BJ (cell line): ENCODE data around the gene FAM53A. TPM values are rescaled to one million over a fixed set of nuclear protein-coding genes. Genes with fewer than 3 reads are reported as not detected.

Experiments
- CTCF ChIA-PET: fragments of 350-600 bp; formaldehyde crosslinking; extraction: SDS; loops from one replicate; lab custom pipeline; 2021; ENCODE audit warnings: antibody characterized with exemption, inconsistent platforms; lab: Yijun Ruan, JAX
- POLR2A ChIA-PET: fragments of 300-600 bp; sonication (Branson Sonifier 250); formaldehyde crosslinking; extraction: SDS; loops from one replicate; lab custom pipeline; 2021; ENCODE audit warnings: antibody characterized with exemption; lab: Charles Lee
- DNase-seq: peaks from one replicate; pipeline ENCODE4 v3.0.0-alpha.2; 2011; ENCODE audit warnings: low read depth
- H3K27me3 ChIP-seq: 2 replicates; pipeline ENCODE4 v1.6.0; 2011; ENCODE audit warnings: low read length; ENCODE audit not compliant: control insufficient read depth, insufficient read depth
- H3K36me3 ChIP-seq: 2 replicates; pipeline ENCODE4 v1.5.1; 2011; ENCODE audit warnings: low read length; ENCODE audit not compliant: control insufficient read depth, insufficient read depth
- H3K4me3 ChIP-seq: 2 replicates; pipeline ENCODE4 v1.5.1; 2011; ENCODE audit warnings: low read depth, mild to moderate bottlenecking, control low read depth, low read length
- polyA plus RNA-seq: library from polyadenylated mRNA; depleted of rRNA; stranded (reverse); fragments of >200 nt; gene quantifications from 2 replicates; pipeline ENCODE4 v1.2.3, GENCODE V29; 2011
- TF ChIP-seq, protein P1 (sequence below): IDR thresholded peaks from 2 replicates; pipeline ENCODE4 v1.5.1; 2011; ENCODE audit warnings: low read depth, mild to moderate bottlenecking, control low read depth, inconsistent platforms, low read length, moderate library complexity; ENCODE audit not compliant: insufficient read depth

The FAM53A gene
- polyA plus RNA-seq, 1 experiment = 3.7 TPM

DNA sequence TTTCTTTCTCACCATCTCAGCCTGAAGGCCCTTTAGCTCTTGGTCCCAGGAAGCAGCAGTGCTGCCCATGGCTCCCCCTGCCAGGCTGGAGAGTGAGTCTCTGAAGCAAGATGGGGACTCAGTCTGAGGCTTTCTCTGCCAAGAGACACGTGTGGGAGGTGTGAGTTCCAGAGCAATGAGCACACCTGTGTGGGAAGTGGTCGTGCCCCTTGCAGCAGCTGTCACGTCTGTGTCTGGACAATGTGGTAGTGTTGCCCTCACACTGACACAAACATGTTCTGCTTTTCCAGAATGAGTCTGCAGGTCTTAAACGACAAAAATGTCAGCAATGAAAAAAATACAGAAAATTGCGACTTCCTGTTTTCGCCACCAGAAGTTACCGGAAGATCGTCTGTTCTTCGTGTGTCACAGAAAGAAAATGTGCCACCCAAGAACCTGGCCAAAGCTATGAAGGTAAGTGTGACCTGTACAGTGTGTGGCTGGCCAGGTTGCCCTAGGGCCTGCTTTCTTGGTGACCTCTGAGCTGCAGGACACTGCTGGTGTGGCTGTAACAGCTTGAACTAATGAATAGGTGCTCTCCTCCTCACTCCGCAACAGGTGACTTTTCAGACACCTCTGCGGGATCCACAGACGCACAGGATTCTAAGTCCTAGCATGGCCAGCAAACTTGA lies 39.2 kb upstream of the FAM53A start:
- POLR2A ChIA-PET = no interaction called here
- no peak overlapping the region for H3K4me3 ChIP-seq
- CTCF ChIA-PET = interaction anchor here (0.9 to 11.5 kb wide), 3 partner anchors 9 to 367 kb away, joined by 3 to 167 read pairs (median 3); no protein-coding TSS in a partner anchor
- DNase-seq = no peak
- no peaks in the 10 kb centered on the region for H3K27me3 ChIP-seq
- TF ChIP-seq, protein P1, sequence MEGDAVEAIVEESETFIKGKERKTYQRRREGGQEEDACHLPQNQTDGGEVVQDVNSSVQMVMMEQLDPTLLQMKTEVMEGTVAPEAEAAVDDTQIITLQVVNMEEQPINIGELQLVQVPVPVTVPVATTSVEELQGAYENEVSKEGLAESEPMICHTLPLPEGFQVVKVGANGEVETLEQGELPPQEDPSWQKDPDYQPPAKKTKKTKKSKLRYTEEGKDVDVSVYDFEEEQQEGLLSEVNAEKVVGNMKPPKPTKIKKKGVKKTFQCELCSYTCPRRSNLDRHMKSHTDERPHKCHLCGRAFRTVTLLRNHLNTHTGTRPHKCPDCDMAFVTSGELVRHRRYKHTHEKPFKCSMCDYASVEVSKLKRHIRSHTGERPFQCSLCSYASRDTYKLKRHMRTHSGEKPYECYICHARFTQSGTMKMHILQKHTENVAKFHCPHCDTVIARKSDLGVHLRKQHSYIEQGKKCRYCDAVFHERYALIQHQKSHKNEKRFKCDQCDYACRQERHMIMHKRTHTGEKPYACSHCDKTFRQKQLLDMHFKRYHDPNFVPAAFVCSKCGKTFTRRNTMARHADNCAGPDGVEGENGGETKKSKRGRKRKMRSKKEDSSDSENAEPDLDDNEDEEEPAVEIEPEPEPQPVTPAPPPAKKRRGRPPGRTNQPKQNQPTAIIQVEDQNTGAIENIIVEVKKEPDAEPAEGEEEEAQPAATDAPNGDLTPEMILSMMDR = no peak
- peaks cover 6% of the 10 kb centered on the region for H3K36me3 ChIP-seq

DNA sequence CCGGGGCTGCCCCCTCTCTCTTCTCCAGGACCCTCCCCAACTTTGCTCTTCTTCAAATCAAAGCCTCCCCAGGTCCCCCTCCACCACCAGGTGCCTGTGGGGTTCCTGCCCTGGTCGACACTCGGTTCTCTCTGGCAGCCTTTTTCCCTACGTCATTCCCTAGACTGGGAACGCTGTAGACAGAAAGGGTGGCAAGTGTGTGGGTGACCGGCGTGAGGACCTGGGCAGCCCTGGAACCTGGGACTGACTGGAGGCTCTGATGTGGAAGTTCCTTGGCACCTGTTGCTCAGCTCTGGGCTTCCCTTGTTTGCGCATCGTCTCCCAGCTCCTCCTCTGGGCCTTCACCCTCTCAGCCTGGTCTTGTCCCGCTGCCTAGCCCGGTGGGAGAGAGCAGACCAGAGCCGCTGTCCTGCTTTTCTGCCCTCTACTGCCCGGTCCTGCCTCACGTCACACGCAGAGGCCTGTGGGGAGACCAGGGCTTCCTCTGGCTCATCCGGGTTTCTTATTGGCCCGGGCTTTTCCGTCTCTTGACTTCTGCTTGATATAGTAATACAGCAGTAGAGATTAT lies 38.5 kb upstream of the FAM53A start:
- TF ChIP-seq, protein P1 = no peak
- Histone ChIP-seq H3K36me3 (peaks cover 8% of the 10 kb centered on the region; the same call in 1 of the 2 replicates), H3K4me3 (peak overlapping the region; percentile 82), H3K27me3 (no peaks in the 10 kb centered on the region)
- ChIA-PET CTCF (interaction anchor here (0.9 to 11.5 kb wide), 3 partner anchors 8 to 366 kb away, joined by 3 to 167 read pairs (median 3); no protein-coding TSS in a partner anchor), POLR2A (no interaction called here)
- DNase-seq = no peak

DNA sequence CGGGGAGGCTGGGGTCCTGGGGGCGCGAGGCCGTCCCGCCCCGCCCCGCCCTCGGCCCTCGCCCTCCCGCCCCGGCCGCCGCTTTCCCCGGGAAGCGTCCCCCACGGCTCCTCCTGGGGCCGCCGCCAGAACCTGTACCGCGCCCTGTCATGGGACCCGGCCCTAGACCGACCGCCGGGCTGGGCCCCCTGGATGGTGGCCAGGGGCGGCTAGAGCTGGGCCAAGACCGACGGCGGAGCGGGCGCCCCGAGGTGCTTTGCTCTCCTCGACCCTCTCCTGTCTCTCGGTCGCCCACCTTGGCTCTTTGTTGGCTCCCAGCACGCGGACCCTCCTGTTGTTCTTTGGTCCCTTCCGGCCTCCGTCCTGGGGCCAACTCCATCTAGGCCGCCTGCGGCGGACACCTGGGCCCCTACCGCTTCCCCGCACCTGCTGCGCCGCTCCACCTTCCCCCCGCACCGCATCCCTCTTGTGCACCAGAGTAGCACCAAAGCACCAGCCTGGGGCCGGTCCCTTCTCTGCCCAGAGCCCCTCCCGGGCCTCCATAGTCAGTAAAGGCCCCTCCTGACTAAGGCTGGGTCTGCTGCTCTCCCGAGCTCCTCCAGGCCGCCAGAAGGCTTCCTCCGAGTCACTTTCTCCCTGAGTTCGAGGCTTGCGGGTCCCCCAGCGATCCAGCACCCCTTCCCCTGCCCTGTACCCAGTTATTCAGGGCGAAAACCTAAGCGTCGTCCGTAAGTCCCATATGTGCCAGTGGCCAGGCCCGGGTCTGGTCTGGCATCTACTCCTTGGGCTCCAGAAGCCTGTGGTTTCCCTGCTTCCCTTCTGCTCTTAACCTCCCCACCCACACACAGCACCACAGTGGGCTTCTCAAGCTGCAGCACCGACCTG lies 37.8 kb upstream of the FAM53A start:
- POLR2A ChIA-PET = interaction anchor here (0.8 kb wide), 1 partner anchor 10 kb away, joined by 5 read pairs; the partner anchor contains the start of gene SLBP
- Histone ChIP-seq H3K4me3 (peak overlapping the region; percentile 82), H3K27me3 (no peaks in the 10 kb centered on the region), H3K36me3 (peaks cover 14% of the 10 kb centered on the region)
- TF ChIP-seq, protein P1 = no peak
- CTCF ChIA-PET = interaction anchor here (0.9 to 11.5 kb wide), 3 partner anchors 8 to 30 kb away, joined by 3 to 167 read pairs (median 13); no protein-coding TSS in a partner anchor
- no peak for DNase-seq

DNA sequence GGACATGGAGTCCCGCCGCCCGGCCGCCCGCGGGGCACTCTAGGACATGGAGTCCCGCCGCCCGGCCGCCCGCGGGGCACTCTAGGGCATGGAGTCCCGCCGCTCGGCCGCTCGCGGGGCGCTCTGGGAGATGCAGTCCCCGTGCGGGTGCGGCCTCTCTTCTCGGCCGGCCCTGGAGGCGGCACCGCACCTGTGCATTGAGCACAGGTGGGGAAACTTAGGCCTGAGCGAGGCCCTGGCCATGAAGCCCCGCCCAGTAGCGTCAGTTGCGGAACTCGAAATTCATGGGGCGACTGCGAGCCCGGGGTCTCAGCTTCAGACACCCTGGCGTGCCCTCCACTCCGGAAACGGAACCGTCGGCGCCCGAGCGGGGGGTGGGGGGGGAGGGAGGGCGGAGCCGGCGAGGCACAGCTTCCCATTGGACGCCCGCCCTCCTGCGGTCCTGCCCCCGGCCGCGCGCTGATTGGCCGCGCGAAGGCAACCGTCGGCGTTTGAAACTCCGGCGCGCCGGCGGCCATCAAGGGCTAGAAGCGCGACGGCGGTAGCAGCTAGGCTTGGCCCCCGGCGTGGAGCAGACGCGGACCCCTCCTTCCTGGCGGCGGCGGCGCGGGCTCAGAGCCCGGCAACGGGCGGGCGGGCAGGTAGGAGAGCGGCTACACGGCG lies 37.0 kb upstream of the FAM53A start, which contains the start of the genes TACC3 and TMEM129:
Gene TACC3, plus strand, starts transcription at position 519 of the 663 bp plus-strand sequence. CDS start 1,901 bp downstream, outside the sequence.
Gene TMEM129, minus strand, starts transcription at position 321 of the 663 bp plus-strand sequence. CDS start 486 bp downstream, outside the sequence.
- Histone ChIP-seq H3K4me3 (peak within 1 kb of the TSS; percentile 82), H3K36me3 (peaks cover 18% of the 10 kb centered on the region), H3K27me3 (no peaks in the 10 kb centered on the region)
- TF ChIP-seq, protein P1 = no peak
- ChIA-PET POLR2A (interaction anchor here (0.6 to 0.8 kb wide), 2 partner anchors 9 to 372 kb away, joined by 5 read pairs; partner anchors contain the start of gene SLBP), CTCF (interaction anchor here (0.9 to 11.5 kb wide), 3 partner anchors 8 to 29 kb away, joined by 3 to 167 read pairs (median 13); no protein-coding TSS in a partner anchor)
- DNase-seq = no peak
